Measurements from ENCODE around the gene LRRC9.
"Not testable (repeated sequence)": the region's sequence is repeated elsewhere in the genome, so short reads cannot be mapped to it uniquely, and the experiment has no call there.

Gene LRRC9

GRCh38 chr14:59959668-59960067 is 39.7 kb downstream of the LRRC9 start:
- no peak for DNase-seq

- no peak for DNase-seq
Observed at GRCh38 chr14:59961518-59962062, 41.6 kb downstream of the LRRC9 start.

- no peak for DNase-seq
Observed at GRCh38 chr14:59964251-59965007, 44.5 kb downstream of the LRRC9 start.

GRCh38 chr14:59969319-59969718 is 49.4 kb downstream of the LRRC9 start:
- DNase-seq, result no peak

- no peak for DNase-seq
Observed at GRCh38 chr14:59981564-59981963, 61.6 kb downstream of the LRRC9 start.

GRCh38 chr14:59983048-59983447 is 63.1 kb downstream of the LRRC9 start:
- DNase-seq, result no peak

GRCh38 chr14:59986556-59987059 is 66.7 kb downstream of the LRRC9 start:
- no peak for DNase-seq

GRCh38 chr14:59997449-59997848 is 77.5 kb downstream of the LRRC9 start:
- DNase-seq, result no peak

- DNase-seq, result no peak
Observed at GRCh38 chr14:59997966-59998365, 78.0 kb downstream of the LRRC9 start.

- no peak for DNase-seq
Observed at GRCh38 chr14:59998564-59998963, 78.6 kb downstream of the LRRC9 start.

- no peak for DNase-seq
Observed at GRCh38 chr14:60002819-60003492, 83.0 kb downstream of the LRRC9 start.

- no peak for DNase-seq
Observed at GRCh38 chr14:60003991-60004390, 84.0 kb downstream of the LRRC9 start.

- DNase-seq, result no peak
Observed at GRCh38 chr14:60008042-60008441, 88.1 kb downstream of the LRRC9 start.

- not testable (repeated sequence) for DNase-seq
Observed at GRCh38 chr14:60010263-60010662, 90.3 kb downstream of the LRRC9 start.

- DNase-seq, result no peak
Observed at GRCh38 chr14:60014402-60014801, 94.5 kb downstream of the LRRC9 start.

- DNase-seq, result no peak
Observed at GRCh38 chr14:60021619-60022018, 101.7 kb downstream of the LRRC9 start.

GRCh38 chr14:60025571-60025970 is 105.6 kb downstream of the LRRC9 start:
- DNase-seq, result no peak

- no peak for DNase-seq
Observed at GRCh38 chr14:60035177-60035576, 115.2 kb downstream of the LRRC9 start.

GRCh38 chr14:60047976-60048375 is 128.0 kb downstream of the LRRC9 start:
- not testable (repeated sequence) for DNase-seq

- no peak for DNase-seq
Observed at GRCh38 chr14:60051721-60052221, 131.8 kb downstream of the LRRC9 start.

- no peak for DNase-seq
Observed at GRCh38 chr14:60058087-60058486, 138.1 kb downstream of the LRRC9 start.

- no peak for DNase-seq
Observed at GRCh38 chr14:60061371-60061770, 141.4 kb downstream of the LRRC9 start.

GRCh38 chr14:60064491-60065072 is 144.6 kb downstream of the LRRC9 start:
- DNase-seq, result no peak

Data from activated effector memory CD4-positive, alpha-beta T cell treated with Interleukin-2 at 50 U/mL for 16 hours (primary cell).